ENCODE data around the gene C1S.
"Not testable (repeated sequence)": the region's sequence is repeated elsewhere in the genome, so short reads cannot be mapped to it uniquely, and the experiment has no call there.

The C1S gene

GRCh38 chr12:7060353-7060954 lies at the start of gene C1S:
Gene C1S, plus strand, starts transcription at chr12:7060718. Its CDS starts 1,195 bp downstream, at chr12:7061913.
- no peak for DNase-seq (ENCODE audit: extremely low read depth in 1 of 2, low read depth in 1 of 2)

GRCh38 chr12:7011398-7011797 lies 49.1 kb upstream of the C1S start:
- DNase-seq (ENCODE audit: extremely low read depth in 1 of 2, low read depth in 1 of 2): not testable (repeated sequence)

- no peak for DNase-seq (ENCODE audit: extremely low read depth in 1 of 2, low read depth in 1 of 2)
Measured at GRCh38 chr12:7012024-7012607, 48.4 kb upstream of the C1S start.

- DNase-seq (ENCODE audit: extremely low read depth in 1 of 2, low read depth in 1 of 2): no peak
Measured at GRCh38 chr12:7013101-7013500, 47.4 kb upstream of the C1S start.

- no peak for DNase-seq (ENCODE audit: extremely low read depth in 1 of 2, low read depth in 1 of 2)
Measured at GRCh38 chr12:7015555-7016370, 44.8 kb upstream of the C1S start.

- DNase-seq (ENCODE audit: extremely low read depth in 1 of 2, low read depth in 1 of 2): no peak
Measured at GRCh38 chr12:7016958-7017571, 43.5 kb upstream of the C1S start.

- DNase-seq (ENCODE audit: extremely low read depth in 1 of 2, low read depth in 1 of 2): peak in 1 of 2 donors; percentile 3
Measured at GRCh38 chr12:7017870-7018349, 42.6 kb upstream of the C1S start.

- peak; percentile 94 to 95 for DNase-seq (ENCODE audit: extremely low read depth in 1 of 2, low read depth in 1 of 2)
Measured at GRCh38 chr12:7018350-7019042, 42.0 kb upstream of the C1S start, which contains the start of gene LPCAT3. Gene LPCAT3, minus strand, starts transcription at chr12:7018476. Its CDS starts 52 bp downstream, at chr12:7018424.

GRCh38 chr12:7019043-7019569 lies 41.4 kb upstream of the C1S start:
- DNase-seq (ENCODE audit: extremely low read depth in 1 of 2, low read depth in 1 of 2): no peak

- DNase-seq (ENCODE audit: extremely low read depth in 1 of 2, low read depth in 1 of 2): no peak
Measured at GRCh38 chr12:7021956-7022355, 38.6 kb upstream of the C1S start.

GRCh38 chr12:7023114-7023513 lies 37.4 kb upstream of the C1S start:
- DNase-seq (ENCODE audit: extremely low read depth in 1 of 2, low read depth in 1 of 2): no peak

GRCh38 chr12:7026854-7027253 lies 33.7 kb upstream of the C1S start:
- DNase-seq (ENCODE audit: extremely low read depth in 1 of 2, low read depth in 1 of 2): no peak

GRCh38 chr12:7031306-7031705 lies 29.2 kb upstream of the C1S start:
- DNase-seq (ENCODE audit: extremely low read depth in 1 of 2, low read depth in 1 of 2): no peak

- DNase-seq (ENCODE audit: extremely low read depth in 1 of 2, low read depth in 1 of 2): no peak
Measured at GRCh38 chr12:7032990-7033389, 27.5 kb upstream of the C1S start.

- no peak for DNase-seq (ENCODE audit: extremely low read depth in 1 of 2, low read depth in 1 of 2)
Measured at GRCh38 chr12:7034464-7034863, 26.1 kb upstream of the C1S start.

- DNase-seq (ENCODE audit: extremely low read depth in 1 of 2, low read depth in 1 of 2): no peak
Measured at GRCh38 chr12:7035463-7035862, 25.1 kb upstream of the C1S start.

GRCh38 chr12:7037411-7037810 lies 23.1 kb upstream of the C1S start:
- not testable (repeated sequence) for DNase-seq (ENCODE audit: extremely low read depth in 1 of 2, low read depth in 1 of 2)

- no peak for DNase-seq (ENCODE audit: extremely low read depth in 1 of 2, low read depth in 1 of 2)
Measured at GRCh38 chr12:7038591-7038990, 21.9 kb upstream of the C1S start.

GRCh38 chr12:7039403-7039802 lies 21.1 kb upstream of the C1S start:
- no peak for DNase-seq (ENCODE audit: extremely low read depth in 1 of 2, low read depth in 1 of 2)

- DNase-seq (ENCODE audit: extremely low read depth in 1 of 2, low read depth in 1 of 2): no peak
Measured at GRCh38 chr12:7042842-7043241, 17.7 kb upstream of the C1S start.
